ENCODE measurements around the gene ARHGEF7.

Gene ARHGEF7

DNA sequence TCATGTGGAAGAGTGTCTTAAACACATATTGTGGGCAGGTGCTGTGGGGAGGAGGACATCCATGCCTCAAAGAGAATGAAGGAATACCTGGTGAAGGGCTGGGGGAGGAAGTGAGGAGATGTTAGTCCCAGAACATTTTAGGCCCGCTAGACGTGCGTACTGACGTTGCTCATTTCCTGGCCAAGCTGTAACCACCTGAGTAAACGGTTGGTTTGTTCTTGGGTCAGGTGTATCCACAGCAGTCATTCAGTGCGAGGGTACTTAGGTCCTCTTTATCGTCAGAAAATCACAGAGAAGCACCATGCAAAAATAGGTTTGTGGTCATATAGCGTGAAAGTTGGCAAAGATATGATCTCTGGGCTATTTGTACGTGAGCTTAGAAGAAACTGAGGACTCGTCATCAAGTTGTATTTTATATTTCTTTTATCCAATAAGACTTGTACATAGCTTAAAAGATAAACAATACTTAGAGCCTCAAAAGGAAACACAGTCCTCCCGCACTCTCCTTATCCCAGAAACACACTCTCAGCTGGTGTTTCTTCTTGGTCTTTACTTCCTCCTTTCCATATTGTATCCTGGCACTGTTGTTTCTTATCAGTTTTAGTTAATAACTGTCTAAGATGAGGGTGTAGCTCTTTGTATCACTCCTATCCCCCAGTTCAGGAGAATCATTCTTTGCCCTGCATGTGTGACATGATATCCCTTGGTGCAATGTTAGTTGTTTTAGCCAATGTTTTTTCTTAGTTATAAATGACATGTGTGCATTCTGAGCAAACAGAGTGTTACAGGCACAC lies 52.0 kb downstream of the ARHGEF7 start:
- TF ChIP-seq EZH2phosphoT487 (conservative IDR thresholded peaks at IDR 0.05; ENCODE audit: low read length) = no peak
- TF ChIP-seq, protein P1, sequence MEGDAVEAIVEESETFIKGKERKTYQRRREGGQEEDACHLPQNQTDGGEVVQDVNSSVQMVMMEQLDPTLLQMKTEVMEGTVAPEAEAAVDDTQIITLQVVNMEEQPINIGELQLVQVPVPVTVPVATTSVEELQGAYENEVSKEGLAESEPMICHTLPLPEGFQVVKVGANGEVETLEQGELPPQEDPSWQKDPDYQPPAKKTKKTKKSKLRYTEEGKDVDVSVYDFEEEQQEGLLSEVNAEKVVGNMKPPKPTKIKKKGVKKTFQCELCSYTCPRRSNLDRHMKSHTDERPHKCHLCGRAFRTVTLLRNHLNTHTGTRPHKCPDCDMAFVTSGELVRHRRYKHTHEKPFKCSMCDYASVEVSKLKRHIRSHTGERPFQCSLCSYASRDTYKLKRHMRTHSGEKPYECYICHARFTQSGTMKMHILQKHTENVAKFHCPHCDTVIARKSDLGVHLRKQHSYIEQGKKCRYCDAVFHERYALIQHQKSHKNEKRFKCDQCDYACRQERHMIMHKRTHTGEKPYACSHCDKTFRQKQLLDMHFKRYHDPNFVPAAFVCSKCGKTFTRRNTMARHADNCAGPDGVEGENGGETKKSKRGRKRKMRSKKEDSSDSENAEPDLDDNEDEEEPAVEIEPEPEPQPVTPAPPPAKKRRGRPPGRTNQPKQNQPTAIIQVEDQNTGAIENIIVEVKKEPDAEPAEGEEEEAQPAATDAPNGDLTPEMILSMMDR (IDR thresholded peaks at IDR 0.05; ENCODE audit: insufficient read depth, low read length, poor library complexity, severe bottlenecking) = no peak
- Histone ChIP-seq H3K79me2 (ENCODE audit: insufficient read depth, low read length) (peaks cover 99% of the 10 kb centered on the region), H3K36me3 (ENCODE audit: low read length) (no peaks in the 10 kb centered on the region), H3K4me2 (ENCODE audit: low read depth, low read length, poor library complexity, severe bottlenecking) (no peak overlapping the region), H3K4me3 (ENCODE audit: insufficient read depth, low read length, poor library complexity, severe bottlenecking) (no peak overlapping the region), H2AFZ (ENCODE audit: low read depth, low read length, severe bottlenecking) (no peak overlapping the region), H3F3A (ENCODE audit: insufficient read depth) (no peaks in the 10 kb centered on the region), H3K9me2 (replicated peaks; ENCODE audit: insufficient read depth, low read length) (no peaks in the 10 kb centered on the region), H3K9ac (ENCODE audit: low read length) (no peak overlapping the region), H4K20me1 (ENCODE audit: low read depth, low read length) (peaks cover 7% of the 10 kb centered on the region; the same call in 1 of the 2 replicates), H3K27me3 (ENCODE audit: low read length) (no peaks in the 10 kb centered on the region), H3K9me3 (ENCODE audit: insufficient read depth, low read length) (no peaks in the 10 kb centered on the region), H3K27ac (ENCODE audit: low read depth, low read length) (no peak overlapping the region)

DNA sequence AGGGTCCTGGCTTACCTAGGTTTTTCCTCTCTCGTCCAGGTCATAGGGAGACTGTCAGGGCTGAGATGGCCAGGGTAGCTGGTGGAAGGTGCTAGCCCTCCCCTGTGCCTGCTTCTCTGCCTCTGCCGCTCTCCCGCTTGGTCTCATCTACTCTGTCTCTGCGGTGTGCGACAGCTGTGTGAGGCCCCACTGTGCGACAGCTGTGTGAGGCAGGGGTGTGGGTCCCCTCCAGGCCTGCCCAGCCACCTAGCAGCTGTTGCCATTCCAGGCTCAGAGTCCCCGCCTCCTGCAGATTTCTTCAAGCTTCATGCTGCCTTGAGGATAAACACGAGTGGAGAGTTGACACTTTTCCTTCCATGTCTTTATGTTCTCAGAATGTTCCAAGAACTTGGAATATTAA lies 53.0 kb downstream of the ARHGEF7 start:
- Histone ChIP-seq H3K27ac (ENCODE audit: low read depth, low read length) (no peak overlapping the region), H2AFZ (ENCODE audit: low read depth, low read length, severe bottlenecking) (no peak overlapping the region), H3K4me2 (ENCODE audit: low read depth, low read length, poor library complexity, severe bottlenecking) (no peak overlapping the region), H3K9me2 (replicated peaks; ENCODE audit: insufficient read depth, low read length) (no peaks in the 10 kb centered on the region), H4K20me1 (ENCODE audit: low read depth, low read length) (peaks cover 7% of the 10 kb centered on the region; the same call in 1 of the 2 replicates), H3F3A (ENCODE audit: insufficient read depth) (no peaks in the 10 kb centered on the region), H3K4me3 (ENCODE audit: insufficient read depth, low read length, poor library complexity, severe bottlenecking) (no peak overlapping the region), H3K9ac (ENCODE audit: low read length) (no peak overlapping the region), H3K79me2 (ENCODE audit: insufficient read depth, low read length) (peaks cover 99% of the 10 kb centered on the region), H3K9me3 (ENCODE audit: insufficient read depth, low read length) (no peaks in the 10 kb centered on the region), H3K27me3 (ENCODE audit: low read length) (no peaks in the 10 kb centered on the region), H3K36me3 (ENCODE audit: low read length) (no peaks in the 10 kb centered on the region)
- TF ChIP-seq EZH2phosphoT487 (conservative IDR thresholded peaks at IDR 0.05; ENCODE audit: low read length) = no peak
- TF ChIP-seq, protein P1 (IDR thresholded peaks at IDR 0.05; ENCODE audit: insufficient read depth, low read length, poor library complexity, severe bottlenecking) = no peak

DNA sequence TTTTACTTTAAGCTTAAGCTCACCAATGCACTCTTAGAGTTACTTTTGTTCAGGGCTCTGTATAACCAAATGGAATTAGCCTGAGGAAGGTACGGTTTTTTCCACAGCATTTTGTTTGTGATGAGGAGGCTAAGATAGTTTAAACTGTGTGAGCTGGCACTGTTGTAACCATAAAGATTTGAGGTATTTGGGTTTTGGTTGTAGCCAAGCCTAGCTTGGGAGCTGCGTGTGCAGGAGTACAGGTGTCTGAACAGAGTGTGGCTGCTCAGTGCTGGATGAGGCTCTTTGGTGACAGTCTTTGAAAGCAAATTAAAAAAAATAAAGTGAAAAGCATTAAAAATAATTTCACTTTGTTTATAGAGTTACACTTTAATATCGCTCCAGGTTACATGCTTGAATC lies 56.0 kb downstream of the ARHGEF7 start:
- TF ChIP-seq, protein P1 (IDR thresholded peaks at IDR 0.05; ENCODE audit: insufficient read depth, low read length, poor library complexity, severe bottlenecking) = no peak
- TF ChIP-seq EZH2phosphoT487 (conservative IDR thresholded peaks at IDR 0.05; ENCODE audit: low read length) = no peak
- H4K20me1 ChIP-seq (ENCODE audit: low read depth, low read length) = no peaks in the 10 kb centered on the region; the same call in 1 of the 2 replicates
- H3F3A ChIP-seq (ENCODE audit: insufficient read depth) = no peaks in the 10 kb centered on the region
- no peak overlapping the region for H3K4me3 ChIP-seq (ENCODE audit: insufficient read depth, low read length, poor library complexity, severe bottlenecking)
- no peak overlapping the region for H3K27ac ChIP-seq (ENCODE audit: low read depth, low read length)
- H3K9me3 ChIP-seq (ENCODE audit: insufficient read depth, low read length) = no peaks in the 10 kb centered on the region
- peaks cover 97% of the 10 kb centered on the region for H3K79me2 ChIP-seq (ENCODE audit: insufficient read depth, low read length)
- no peak overlapping the region for H3K9ac ChIP-seq (ENCODE audit: low read length)
- no peaks in the 10 kb centered on the region for H3K36me3 ChIP-seq (ENCODE audit: low read length)
- no peak overlapping the region for H3K4me2 ChIP-seq (ENCODE audit: low read depth, low read length, poor library complexity, severe bottlenecking)
- H3K27me3 ChIP-seq (ENCODE audit: low read length) = no peaks in the 10 kb centered on the region
- no peaks in the 10 kb centered on the region for H3K9me2 ChIP-seq (replicated peaks; ENCODE audit: insufficient read depth, low read length)
- no peak overlapping the region for H2AFZ ChIP-seq (ENCODE audit: low read depth, low read length, severe bottlenecking)

Data from SU-DHL-6 (cell line).